Ishikawa (cell line): ENCODE measurements around the gene ADCY9.

Experiments used
- CEBPB ChIP-seq: IDR thresholded peaks from 2 replicates; pipeline ENCODE4 v1.6.1; 2012
- EGR1 ChIP-seq: IDR thresholded peaks from 2 replicates; pipeline ENCODE4 v1.6.1; 2012
- EP300 ChIP-seq: IDR thresholded peaks from 2 replicates; pipeline ENCODE4 v1.6.1; 2012; ENCODE audit warnings: borderline replicate concordance
- MAX ChIP-seq: IDR thresholded peaks from 2 replicates; pipeline ENCODE4 v1.6.1; 2012
- NFIC ChIP-seq: IDR thresholded peaks from 2 replicates; pipeline ENCODE4 v1.6.1; 2012
- RAD21 ChIP-seq: IDR thresholded peaks from 2 replicates; pipeline ENCODE4 v1.6.1; 2012; ENCODE audit warnings: low read depth
- REST ChIP-seq: IDR thresholded peaks from 2 replicates; pipeline ENCODE4 v1.6.1; 2012; ENCODE audit warnings: low read depth, mild to moderate bottlenecking
- TAF1 ChIP-seq: IDR thresholded peaks from 2 replicates; pipeline ENCODE4 v1.6.1; 2012; ENCODE audit warnings: low read depth, mild to moderate bottlenecking
- TEAD4 ChIP-seq: IDR thresholded peaks from 2 replicates; pipeline ENCODE4 v1.6.1; 2012
- USF1 ChIP-seq: IDR thresholded peaks from 2 replicates; pipeline ENCODE4 v1.6.1; 2012
- YY1 ChIP-seq: IDR thresholded peaks from 2 replicates; pipeline ENCODE4 v1.6.1; 2012; ENCODE audit warnings: low read depth
- ZBTB7A ChIP-seq: IDR thresholded peaks from 2 replicates; pipeline ENCODE4 v1.6.1; 2012; ENCODE audit warnings: low read depth

- TF ChIP-seq USF1 (no peak), NFIC (no peak), EGR1 (no peak), REST (no peak), TAF1 (no peak), MAX (no peak), EP300 (no peak), TEAD4 (no peak), CEBPB (no peak), RAD21 (no peak), ZBTB7A (no peak), YY1 (no peak)
Observed at GRCh38 chr16:4111748-4112696, 4.2 kb downstream of the ADCY9 start.
